ENCODE results near the gene CORO1A.

The CORO1A gene

GRCh38 chr16:30145657-30146056 is 37.7 kb upstream of the CORO1A start:
- H3K4me3 ChIP-seq (ENCODE audit: severe bottlenecking) = no peak overlapping the region
- ATAC-seq (ENCODE audit: low read depth) = no peak
- no peak overlapping the region for H3K27ac ChIP-seq (ENCODE audit: poor library complexity, severe bottlenecking)
- no peak for DNase-seq (ENCODE audit: low spot score)
- no peaks in the 10 kb centered on the region for H3K36me3 ChIP-seq (ENCODE audit: low read depth)
- H3K27me3 ChIP-seq (ENCODE audit: insufficient read depth, poor library complexity, severe bottlenecking) = no peaks in the 10 kb centered on the region
- no peak for TF ChIP-seq CTCF (IDR thresholded peaks at IDR 0.05; ENCODE audit: poor library complexity, severe bottlenecking)
- peaks cover 6% of the 10 kb centered on the region for H3K9me3 ChIP-seq (ENCODE audit: severe bottlenecking)
- no peaks in the 10 kb centered on the region for H3K4me1 ChIP-seq (ENCODE audit: insufficient read depth, poor library complexity, severe bottlenecking)

DNA sequence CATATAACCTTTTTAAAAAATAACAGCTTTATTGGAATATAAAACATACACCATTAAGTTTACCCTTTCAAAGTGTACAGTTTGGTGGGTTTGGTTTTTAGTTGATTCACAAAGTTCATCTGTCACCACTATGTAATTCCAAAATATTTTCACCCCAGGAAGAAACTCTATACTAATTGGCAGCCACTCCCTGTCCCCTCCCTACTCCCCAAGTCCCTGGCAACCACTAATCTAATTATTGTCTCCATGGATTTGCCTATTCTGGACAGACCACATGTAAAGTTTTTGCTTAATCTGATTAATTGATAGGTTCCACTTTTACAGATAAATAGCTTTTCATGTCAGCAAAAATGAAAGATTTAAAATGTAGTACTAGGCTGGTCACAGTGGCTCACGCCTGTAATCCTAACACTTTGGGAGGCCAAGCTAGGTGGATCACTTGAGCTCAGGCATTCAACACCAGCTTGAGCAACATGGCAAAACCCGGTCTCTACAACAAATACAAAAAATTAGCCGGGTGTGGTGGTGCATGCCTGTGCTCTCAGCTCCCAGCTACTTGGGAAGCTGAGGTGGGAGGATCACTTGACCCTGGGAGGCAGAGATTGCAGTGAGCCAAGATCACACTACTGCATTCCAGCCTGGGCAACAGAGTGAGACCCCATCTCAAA is 35.4 kb upstream of the CORO1A start:
- Histone ChIP-seq H3K4me1 (ENCODE audit: insufficient read depth, poor library complexity, severe bottlenecking) (no peaks in the 10 kb centered on the region), H3K9me3 (ENCODE audit: severe bottlenecking) (peaks cover 6% of the 10 kb centered on the region), H3K36me3 (ENCODE audit: low read depth) (no peaks in the 10 kb centered on the region), H3K4me3 (ENCODE audit: severe bottlenecking) (no peak overlapping the region), H3K27ac (ENCODE audit: poor library complexity, severe bottlenecking) (no peak overlapping the region), H3K27me3 (ENCODE audit: insufficient read depth, poor library complexity, severe bottlenecking) (no peaks in the 10 kb centered on the region)
- TF ChIP-seq CTCF (IDR thresholded peaks at IDR 0.05; ENCODE audit: poor library complexity, severe bottlenecking) = no peak
- DNase-seq (ENCODE audit: low spot score) (no peak), ATAC-seq (ENCODE audit: low read depth) (no peak)

DNA sequence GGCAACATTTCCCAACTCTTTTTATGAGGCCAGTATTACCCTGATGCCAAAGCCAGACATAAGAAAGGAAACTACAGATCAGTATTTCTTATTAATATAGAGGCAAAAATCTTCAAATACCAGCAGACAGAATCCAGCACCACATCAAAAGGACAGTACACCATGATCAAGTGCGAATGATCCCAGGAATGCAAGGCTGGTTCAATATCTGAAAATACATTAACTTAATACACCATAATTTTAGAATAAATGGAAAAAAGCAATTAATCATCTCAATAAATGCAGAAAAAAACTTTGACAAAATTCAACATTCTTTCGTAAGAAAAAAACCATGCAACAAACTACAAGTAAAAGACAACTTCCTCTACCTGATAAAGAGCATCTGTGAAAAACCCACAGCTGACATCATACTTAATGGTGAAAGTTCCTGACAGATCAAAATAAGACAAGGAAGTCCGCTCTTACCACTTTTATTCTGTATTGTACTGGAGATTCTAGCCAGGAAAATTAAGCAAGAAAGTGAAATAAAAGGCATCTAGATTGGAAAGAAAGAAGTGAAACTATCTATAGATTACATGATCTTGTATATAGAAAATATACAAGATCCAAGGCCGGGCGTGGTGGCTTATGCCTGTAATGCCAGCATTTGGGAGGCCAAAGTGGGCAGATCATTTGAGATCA is 34.0 kb upstream of the CORO1A start:
- TF ChIP-seq CTCF (IDR thresholded peaks at IDR 0.05; ENCODE audit: poor library complexity, severe bottlenecking) = no peak
- DNase-seq (ENCODE audit: low spot score) = no peak
- H3K27ac ChIP-seq (ENCODE audit: poor library complexity, severe bottlenecking) = no peak overlapping the region
- ATAC-seq (ENCODE audit: low read depth) = no peak
- no peaks in the 10 kb centered on the region for H3K4me1 ChIP-seq (ENCODE audit: insufficient read depth, poor library complexity, severe bottlenecking)
- no peak overlapping the region for H3K4me3 ChIP-seq (ENCODE audit: severe bottlenecking)
- no peaks in the 10 kb centered on the region for H3K36me3 ChIP-seq (ENCODE audit: low read depth)
- H3K27me3 ChIP-seq (ENCODE audit: insufficient read depth, poor library complexity, severe bottlenecking) = no peaks in the 10 kb centered on the region
- H3K9me3 ChIP-seq (ENCODE audit: severe bottlenecking) = peaks cover 6% of the 10 kb centered on the region

DNA sequence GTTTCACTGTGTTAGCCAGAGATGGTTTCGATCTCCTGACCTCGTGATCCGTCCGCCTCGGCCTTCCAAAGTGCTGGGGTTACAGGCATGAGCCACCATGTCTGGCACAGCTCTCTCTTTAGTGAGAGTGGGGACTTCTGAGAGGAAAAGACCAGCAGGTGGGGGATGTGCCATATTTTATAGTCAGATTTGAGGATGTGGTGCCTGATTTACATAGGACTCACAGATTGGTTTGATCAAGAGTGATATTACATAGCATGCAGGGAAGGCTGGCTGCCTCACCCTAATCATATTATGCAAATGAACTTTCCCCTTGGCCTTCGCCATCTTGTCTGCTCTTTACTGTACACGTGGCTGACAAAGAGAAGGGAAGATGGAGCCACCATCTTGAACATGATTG is 32.3 kb upstream of the CORO1A start:
- no peak for TF ChIP-seq CTCF (IDR thresholded peaks at IDR 0.05; ENCODE audit: poor library complexity, severe bottlenecking)
- Histone ChIP-seq H3K27me3 (ENCODE audit: insufficient read depth, poor library complexity, severe bottlenecking) (no peaks in the 10 kb centered on the region), H3K27ac (ENCODE audit: poor library complexity, severe bottlenecking) (no peak overlapping the region), H3K4me1 (ENCODE audit: insufficient read depth, poor library complexity, severe bottlenecking) (no peaks in the 10 kb centered on the region), H3K9me3 (ENCODE audit: severe bottlenecking) (peaks cover 6% of the 10 kb centered on the region), H3K36me3 (ENCODE audit: low read depth) (no peaks in the 10 kb centered on the region), H3K4me3 (ENCODE audit: severe bottlenecking) (no peak overlapping the region)
- DNase-seq (ENCODE audit: low spot score) (no peak), ATAC-seq (ENCODE audit: low read depth) (no peak)

DNA sequence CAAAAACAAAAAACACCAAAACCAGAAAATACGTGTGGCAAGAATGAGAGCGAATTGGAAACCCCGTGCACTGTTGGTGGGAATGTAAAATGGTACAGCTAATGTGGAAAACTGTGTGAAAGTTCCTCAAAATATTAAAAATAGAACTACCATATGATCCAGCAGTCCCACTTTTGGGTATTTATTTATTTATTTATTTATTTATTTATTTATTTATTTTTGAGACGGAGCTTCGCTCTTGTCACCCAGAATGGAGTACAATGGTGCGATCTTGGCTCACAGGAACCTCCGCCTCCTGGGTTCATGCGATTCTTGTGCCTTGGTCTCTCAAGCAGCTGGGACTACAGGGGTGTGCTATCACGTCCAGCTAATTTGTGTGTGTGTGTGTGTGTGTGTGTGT is 30.9 kb upstream of the CORO1A start:
- DNase-seq (ENCODE audit: low spot score) (no peak), ATAC-seq (ENCODE audit: low read depth) (no peak)
- Histone ChIP-seq H3K27ac (ENCODE audit: poor library complexity, severe bottlenecking) (no peak overlapping the region), H3K9me3 (ENCODE audit: severe bottlenecking) (peaks cover 6% of the 10 kb centered on the region), H3K4me1 (ENCODE audit: insufficient read depth, poor library complexity, severe bottlenecking) (no peaks in the 10 kb centered on the region), H3K36me3 (ENCODE audit: low read depth) (no peaks in the 10 kb centered on the region), H3K27me3 (ENCODE audit: insufficient read depth, poor library complexity, severe bottlenecking) (no peaks in the 10 kb centered on the region), H3K4me3 (ENCODE audit: severe bottlenecking) (no peak overlapping the region)
- TF ChIP-seq CTCF (IDR thresholded peaks at IDR 0.05; ENCODE audit: poor library complexity, severe bottlenecking) = no peak

Data from RWPE2 (cell line).